OCI-LY3 (cell line): ENCODE data around the gene BMP2K.

Experiments used
- H2AFZ ChIP-seq: fragments of 200-600, 300-600 bp; shearing (Covaris generic); 2 replicates; pipeline ENCODE4 v1.6.0; 2014; ENCODE audit warnings: antibody characterized with exemption, low read depth, low read length
- H3K27ac ChIP-seq: fragments of 200-600, 300-600 bp; sonication (generic); 2 replicates; pipeline ENCODE4 v1.5.1; 2014; ENCODE audit warnings: mild to moderate bottlenecking, low read length, moderate library complexity, mixed read lengths
- H3K27me3 ChIP-seq: fragments of 200-600, 300-600 bp; sonication (generic); 2 replicates; pipeline ENCODE4 v1.6.1; 2014; ENCODE audit warnings: low read depth, low read length, mixed read lengths
- H3K36me3 ChIP-seq: fragments of 200-600, 300-600 bp; sonication (generic); replicated peaks from 2 replicates; pipeline ENCODE3; 2014; ENCODE audit warnings: low read depth, low read length, mixed read lengths
- H3K4me1 ChIP-seq: fragments of 300-600, 200-600 bp; sonication (generic); 2 replicates; pipeline ENCODE4 v1.6.1; 2014; ENCODE audit warnings: low read length, mixed read lengths
- H3K4me2 ChIP-seq: fragments of 200-600, 300-600 bp; sonication (generic); 2 replicates; pipeline ENCODE4 v1.6.1; 2014; ENCODE audit warnings: low read length, mixed read lengths
- H3K4me3 ChIP-seq: fragments of 300-600, 200-600 bp; sonication (generic); 2 replicates; pipeline ENCODE4 v1.5.1; 2014; ENCODE audit warnings: antibody characterized with exemption, mild to moderate bottlenecking, low read length, moderate library complexity
- H3K79me2 ChIP-seq: fragments of 300-600, 200-600 bp; shearing (Covaris generic); 2 replicates; pipeline ENCODE4 v1.6.1; 2014; ENCODE audit warnings: mild to moderate bottlenecking, low read length, mixed read lengths
- H3K9ac ChIP-seq: fragments of 300-600, 200-600 bp; shearing (Covaris generic); 2 replicates; pipeline ENCODE4 v1.6.0; 2014; ENCODE audit warnings: mild to moderate bottlenecking, low read length, moderate library complexity
- H3K9me3 ChIP-seq: fragments of 200-600, 300-600 bp; shearing (Covaris generic); 2 replicates; pipeline ENCODE4 v1.6.1; 2014; ENCODE audit warnings: low read length, mixed read lengths; ENCODE audit not compliant: insufficient read depth
- H4K20me1 ChIP-seq: fragments of 200-600, 300-600 bp; sonication (generic); 2 replicates; pipeline ENCODE4 v1.6.1; 2016; ENCODE audit warnings: low read length, mixed read lengths; ENCODE audit not compliant: insufficient read depth
- EZH2phosphoT487 ChIP-seq: fragments of 200-600 bp; shearing (Covaris generic); IDR thresholded peaks from 2 replicates; pipeline ENCODE4 v1.6.1; 2018; ENCODE audit warnings: antibody characterized with exemption, mixed run types, low read depth
- TF ChIP-seq, protein P1 (sequence below): fragments of 200-600, 300-600 bp; sonication (generic); IDR thresholded peaks from 2 replicates; pipeline ENCODE4 v1.5.1; 2014; ENCODE audit warnings: antibody characterized with exemption, low read length, low read depth

Gene BMP2K

DNA sequence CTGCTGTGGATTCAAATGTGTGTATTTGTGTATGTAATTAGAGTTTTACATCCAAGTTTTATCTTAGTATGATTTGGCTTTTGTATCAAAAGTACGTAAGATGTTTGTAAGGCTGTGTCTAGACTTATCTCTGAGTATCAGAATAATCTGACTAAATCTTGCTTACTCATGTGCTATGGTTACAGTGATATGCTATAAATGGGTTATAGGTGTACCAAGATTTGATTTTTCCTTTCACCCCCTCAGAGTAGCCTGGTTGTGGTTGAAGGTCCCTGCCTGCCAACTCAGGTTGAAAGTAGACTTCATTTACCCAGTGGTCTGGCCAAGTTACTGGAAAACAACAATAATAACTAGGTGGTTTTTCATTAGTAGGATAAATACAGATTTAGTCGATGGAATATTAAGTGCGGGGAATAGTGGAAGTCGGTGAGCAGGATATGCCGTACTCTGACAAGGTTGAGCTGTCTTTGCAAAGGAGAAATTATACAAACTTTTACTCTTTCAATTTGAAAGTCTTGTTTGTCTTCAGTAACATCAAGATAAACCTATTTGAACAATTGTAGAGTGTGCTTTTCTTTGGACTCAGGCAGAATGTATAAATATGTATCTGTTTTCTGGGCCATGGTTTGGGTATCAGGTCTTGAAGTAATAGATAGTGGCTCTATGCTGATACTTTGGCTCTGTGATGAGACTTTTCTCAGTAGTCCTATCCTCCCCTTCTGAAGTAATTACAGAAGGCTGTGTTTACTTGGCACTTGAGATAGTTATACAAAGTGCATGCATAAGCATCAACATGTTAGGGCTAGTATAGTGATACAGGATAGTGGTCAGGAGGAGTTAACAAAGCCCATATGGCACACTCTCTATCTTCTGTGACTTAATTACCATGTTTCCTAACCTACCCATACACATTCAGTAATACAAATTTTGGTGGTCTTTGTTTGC is 23.7 kb downstream of the BMP2K start:
- H3K79me2 ChIP-seq, result peaks cover 69% of the 10 kb centered on the region

DNA sequence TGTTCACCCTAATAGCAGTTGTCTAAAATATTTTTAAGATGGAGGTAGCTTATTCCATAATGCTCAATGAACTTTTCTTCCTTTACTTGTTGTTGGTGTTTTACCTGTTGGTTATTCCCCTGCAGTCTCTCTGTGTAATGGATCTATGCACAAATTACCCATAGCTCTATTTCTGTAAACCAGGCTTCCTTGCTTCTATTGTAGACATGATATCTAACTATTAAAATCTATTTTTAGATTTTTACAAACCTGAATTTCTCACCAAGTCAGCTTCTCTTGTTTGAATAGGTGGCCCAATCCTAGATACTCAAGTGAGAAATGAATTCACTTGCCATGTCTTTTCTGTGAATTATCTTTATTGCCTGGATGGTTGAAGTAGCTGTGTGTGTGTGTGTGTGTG is 24.8 kb downstream of the BMP2K start:
- Histone ChIP-seq H4K20me1 (peaks cover 20% of the 10 kb centered on the region), H3K4me2 (no peak overlapping the region), H2AFZ (no peak overlapping the region), H3K4me3 (no peak overlapping the region), H3K27me3 (no peaks in the 10 kb centered on the region), H3K9me3 (no peaks in the 10 kb centered on the region), H3K27ac (no peak overlapping the region), H3K79me2 (peaks cover 76% of the 10 kb centered on the region), H3K4me1 (0 out of 2 replicates have a peak, but pooled peaks cover 4% of the 10 kb centered on the region), H3K9ac (no peak overlapping the region), H3K36me3 (no peaks in the 10 kb centered on the region)
- no peak for TF ChIP-seq EZH2phosphoT487
- TF ChIP-seq, protein P1, sequence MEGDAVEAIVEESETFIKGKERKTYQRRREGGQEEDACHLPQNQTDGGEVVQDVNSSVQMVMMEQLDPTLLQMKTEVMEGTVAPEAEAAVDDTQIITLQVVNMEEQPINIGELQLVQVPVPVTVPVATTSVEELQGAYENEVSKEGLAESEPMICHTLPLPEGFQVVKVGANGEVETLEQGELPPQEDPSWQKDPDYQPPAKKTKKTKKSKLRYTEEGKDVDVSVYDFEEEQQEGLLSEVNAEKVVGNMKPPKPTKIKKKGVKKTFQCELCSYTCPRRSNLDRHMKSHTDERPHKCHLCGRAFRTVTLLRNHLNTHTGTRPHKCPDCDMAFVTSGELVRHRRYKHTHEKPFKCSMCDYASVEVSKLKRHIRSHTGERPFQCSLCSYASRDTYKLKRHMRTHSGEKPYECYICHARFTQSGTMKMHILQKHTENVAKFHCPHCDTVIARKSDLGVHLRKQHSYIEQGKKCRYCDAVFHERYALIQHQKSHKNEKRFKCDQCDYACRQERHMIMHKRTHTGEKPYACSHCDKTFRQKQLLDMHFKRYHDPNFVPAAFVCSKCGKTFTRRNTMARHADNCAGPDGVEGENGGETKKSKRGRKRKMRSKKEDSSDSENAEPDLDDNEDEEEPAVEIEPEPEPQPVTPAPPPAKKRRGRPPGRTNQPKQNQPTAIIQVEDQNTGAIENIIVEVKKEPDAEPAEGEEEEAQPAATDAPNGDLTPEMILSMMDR, result no peak

More for the DNA sequence above, 23.7 kb downstream of the BMP2K start:
- Histone ChIP-seq H3K9ac (no peak overlapping the region), H2AFZ (no peak overlapping the region), H3K4me2 (no peak overlapping the region), H3K27me3 (no peaks in the 10 kb centered on the region), H3K36me3 (peaks cover 4% of the 10 kb centered on the region), H4K20me1 (peaks cover 20% of the 10 kb centered on the region), H3K27ac (no peak overlapping the region), H3K4me3 (no peak overlapping the region), H3K9me3 (no peaks in the 10 kb centered on the region), H3K4me1 (0 out of 2 replicates have a peak, but pooled peaks cover 4% of the 10 kb centered on the region)
- no peak for TF ChIP-seq EZH2phosphoT487
- TF ChIP-seq, protein P1, result no peak

- Histone ChIP-seq H2AFZ (no peak overlapping the region), H4K20me1 (peaks cover 20% of the 10 kb centered on the region), H3K9ac (no peak overlapping the region), H3K36me3 (peaks cover 8% of the 10 kb centered on the region), H3K27me3 (no peaks in the 10 kb centered on the region), H3K4me1 (no peaks in the 10 kb centered on the region), H3K4me3 (no peak overlapping the region), H3K79me2 (peaks cover 91% of the 10 kb centered on the region), H3K4me2 (no peak overlapping the region), H3K27ac (no peak overlapping the region), H3K9me3 (no peaks in the 10 kb centered on the region)
- TF ChIP-seq, protein P1, result no peak
- no peak for TF ChIP-seq EZH2phosphoT487
Observed at GRCh38 chr4:78803983-78804382, 27.8 kb downstream of the BMP2K start.

DNA sequence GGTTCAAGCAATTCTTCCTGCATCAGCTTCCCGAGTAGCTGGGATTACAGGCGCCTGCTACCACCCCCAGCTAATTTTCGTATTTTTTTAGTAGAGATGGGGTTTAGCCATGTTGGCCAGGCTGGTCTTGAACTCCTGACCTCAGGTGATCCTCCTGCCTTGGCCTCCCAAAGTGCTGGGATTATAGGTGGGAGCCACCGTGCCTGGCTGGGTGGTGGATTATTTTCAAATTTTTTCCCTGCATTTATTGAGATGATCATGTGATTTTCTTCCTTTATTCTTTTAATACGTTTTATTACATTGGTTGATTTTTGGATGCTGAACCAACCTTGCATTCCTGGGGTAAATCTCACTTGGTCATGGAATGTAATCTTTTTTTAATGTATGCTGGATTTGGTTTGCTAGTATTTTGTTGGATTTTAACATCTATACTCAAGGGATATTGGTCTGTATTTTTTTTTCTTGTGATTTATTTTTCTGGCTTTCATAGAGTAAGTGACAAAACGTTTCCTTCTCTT is 30.9 kb downstream of the BMP2K start:
- H3K9me3 ChIP-seq, result no peaks in the 10 kb centered on the region

More for the DNA sequence above, 30.9 kb downstream of the BMP2K start:
- H3K4me1 ChIP-seq, result no peaks in the 10 kb centered on the region
- H3K9ac ChIP-seq, result no peak overlapping the region
- peaks cover 8% of the 10 kb centered on the region for H3K36me3 ChIP-seq
- no peak overlapping the region for H3K4me3 ChIP-seq
- H4K20me1 ChIP-seq, result peaks cover 13% of the 10 kb centered on the region
- TF ChIP-seq, protein P1, result no peak
- TF ChIP-seq EZH2phosphoT487, result no peak
- H3K79me2 ChIP-seq, result peaks cover 92% of the 10 kb centered on the region
- no peak overlapping the region for H2AFZ ChIP-seq
- H3K4me2 ChIP-seq, result no peak overlapping the region
- H3K27ac ChIP-seq, result no peak overlapping the region
- no peaks in the 10 kb centered on the region for H3K27me3 ChIP-seq
